A549 (cell line): ENCODE data around the gene HECTD4.

Experiments
- HOXB5 ChIP-seq: fragments of 250-450 bp; sonication (Bioruptor Pico); IDR thresholded peaks from 2 replicates; pipeline ENCODE4 v1.5.0; 2020; ENCODE audit warnings: mild to moderate bottlenecking, moderate library complexity
- KDM5A ChIP-seq: fragments of 200-600 bp; sonication (generic); IDR thresholded peaks from 2 replicates; pipeline ENCODE4 v1.6.1; 2016; ENCODE audit warnings: antibody characterized with exemption, mild to moderate bottlenecking
- MAFK ChIP-seq: fragments of 450-650 bp; IDR thresholded peaks from 2 replicates; pipeline ENCODE4 v1.6.1; 2014; ENCODE audit not compliant: partially characterized antibody
- NR3C1 ChIP-seq: fragments of >200 bp; sonication (Bioruptor Twin); formaldehyde crosslinking; IDR thresholded peaks from 3 replicates; pipeline ENCODE4 v1.6.1; 2017
- PHF8 ChIP-seq: fragments of 200-600 bp; sonication (generic); IDR thresholded peaks from 2 replicates; pipeline ENCODE4 v1.6.1; 2016; ENCODE audit warnings: low read depth, mild to moderate bottlenecking, antibody characterized with exemption, moderate library complexity, borderline replicate concordance
- POLR2A ChIP-seq: IDR thresholded peaks from 2 replicates; pipeline ENCODE4 v1.6.1; 2012; ENCODE audit warnings: mild to moderate bottlenecking, low read length
- RAD21 ChIP-seq, 2 experiments: fragments of >200 bp in 1 of 2; sonication (Bioruptor Twin) in 1 of 2; formaldehyde crosslinking in 1 of 2; IDR thresholded peaks in 1 of 2; conservative IDR thresholded peaks in 1 of 2; 2 replicates in 1 of 2; 3 replicates in 1 of 2; pipeline ENCODE4 v1.6.1; 2012 to 2018; ENCODE audit warnings: inconsistent platforms in 1 of 2
- RNF2 ChIP-seq: fragments of 200-600 bp; sonication (generic); IDR thresholded peaks from 2 replicates; pipeline ENCODE4 v1.6.1; 2016; ENCODE audit warnings: low read depth, mild to moderate bottlenecking, antibody characterized with exemption, moderate library complexity, borderline replicate concordance
- SMC3 ChIP-seq: fragments of >200 bp; sonication (Bioruptor Twin); formaldehyde crosslinking; IDR thresholded peaks from 3 replicates; pipeline ENCODE4 v1.6.1; 2018; ENCODE audit warnings: inconsistent platforms
- TP53 ChIP-seq: fragments of 250-450 bp; sonication (Bioruptor Pico); IDR thresholded peaks from 2 replicates; pipeline ENCODE4 v1.5.0; 2021; ENCODE audit warnings: mild to moderate bottlenecking, moderate library complexity
- TF ChIP-seq, protein P1 (sequence below): IDR thresholded peaks from 2 replicates; pipeline ENCODE4 v1.6.1; 2012; ENCODE audit warnings: low read depth, borderline replicate concordance
- TF ChIP-seq, protein P2 (sequence below): IDR thresholded peaks from 2 replicates; pipeline ENCODE4 v1.6.1; 2012
- TF ChIP-seq, protein P3 (sequence below): fragments of >200 bp; sonication (Bioruptor Twin); formaldehyde crosslinking; IDR thresholded peaks from 3 replicates; pipeline ENCODE4 v1.5.1; 2016
- TF ChIP-seq, protein P4 (sequence below): fragments of >200 bp; sonication (Bioruptor Twin); formaldehyde crosslinking; IDR thresholded peaks from 2 replicates; pipeline ENCODE4 v1.6.1; 2016

DNA sequence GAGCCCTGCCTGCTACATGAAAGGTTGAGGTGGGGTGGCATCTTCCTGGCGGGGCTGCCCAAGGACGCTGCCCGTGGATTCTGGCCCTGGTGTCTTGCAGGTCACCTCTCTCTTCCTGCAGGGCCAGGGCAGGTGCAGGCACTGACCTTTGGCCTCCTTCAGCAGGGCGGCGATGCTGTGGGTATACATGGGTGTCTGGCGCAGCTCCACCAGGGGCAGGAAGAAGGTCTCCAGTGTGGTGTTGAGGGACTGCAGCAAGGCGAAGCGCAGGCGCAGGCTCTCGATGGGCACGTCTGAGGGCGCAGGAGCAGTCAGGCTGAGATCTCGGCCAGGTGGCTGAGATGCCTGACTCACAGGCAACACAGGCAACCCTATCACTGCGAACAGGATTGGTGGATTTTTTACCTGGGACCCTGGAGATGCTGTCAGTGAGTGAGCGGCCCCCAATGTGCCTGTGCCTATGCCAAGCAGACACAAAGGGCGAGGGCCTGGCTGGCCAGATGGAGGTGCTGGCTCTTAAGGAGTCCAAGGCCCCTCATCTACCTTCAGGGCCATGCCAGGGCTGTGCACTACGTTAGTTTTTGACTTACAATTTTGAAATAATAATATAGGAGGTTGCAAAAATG is 211.1 kb downstream of the HECTD4 start:
- TF ChIP-seq HOXB5 (CRISPR knock-in tag) (no peak), POLR2A (no peak), MAFK (no peak), PHF8 (no peak), SMC3 (no peak), KDM5A (no peak), RAD21 (conservative IDR thresholded peaks at IDR 0.05 in 1 of 2, IDR thresholded peaks at IDR 0.05 in 1 of 2) (no peak), TP53 (CRISPR knock-in tag) (no peak), RNF2 (no peak), NR3C1 (no peak)
- TF ChIP-seq, protein P1, sequence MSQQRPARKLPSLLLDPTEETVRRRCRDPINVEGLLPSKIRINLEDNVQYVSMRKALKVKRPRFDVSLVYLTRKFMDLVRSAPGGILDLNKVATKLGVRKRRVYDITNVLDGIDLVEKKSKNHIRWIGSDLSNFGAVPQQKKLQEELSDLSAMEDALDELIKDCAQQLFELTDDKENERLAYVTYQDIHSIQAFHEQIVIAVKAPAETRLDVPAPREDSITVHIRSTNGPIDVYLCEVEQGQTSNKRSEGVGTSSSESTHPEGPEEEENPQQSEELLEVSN, result no peak
- TF ChIP-seq, protein P2, sequence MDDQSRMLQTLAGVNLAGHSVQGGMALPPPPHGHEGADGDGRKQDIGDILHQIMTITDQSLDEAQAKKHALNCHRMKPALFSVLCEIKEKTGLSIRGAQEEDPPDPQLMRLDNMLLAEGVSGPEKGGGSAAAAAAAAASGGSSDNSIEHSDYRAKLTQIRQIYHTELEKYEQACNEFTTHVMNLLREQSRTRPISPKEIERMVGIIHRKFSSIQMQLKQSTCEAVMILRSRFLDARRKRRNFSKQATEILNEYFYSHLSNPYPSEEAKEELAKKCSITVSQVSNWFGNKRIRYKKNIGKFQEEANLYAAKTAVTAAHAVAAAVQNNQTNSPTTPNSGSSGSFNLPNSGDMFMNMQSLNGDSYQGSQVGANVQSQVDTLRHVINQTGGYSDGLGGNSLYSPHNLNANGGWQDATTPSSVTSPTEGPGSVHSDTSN, result no peak
- TF ChIP-seq, protein P3, sequence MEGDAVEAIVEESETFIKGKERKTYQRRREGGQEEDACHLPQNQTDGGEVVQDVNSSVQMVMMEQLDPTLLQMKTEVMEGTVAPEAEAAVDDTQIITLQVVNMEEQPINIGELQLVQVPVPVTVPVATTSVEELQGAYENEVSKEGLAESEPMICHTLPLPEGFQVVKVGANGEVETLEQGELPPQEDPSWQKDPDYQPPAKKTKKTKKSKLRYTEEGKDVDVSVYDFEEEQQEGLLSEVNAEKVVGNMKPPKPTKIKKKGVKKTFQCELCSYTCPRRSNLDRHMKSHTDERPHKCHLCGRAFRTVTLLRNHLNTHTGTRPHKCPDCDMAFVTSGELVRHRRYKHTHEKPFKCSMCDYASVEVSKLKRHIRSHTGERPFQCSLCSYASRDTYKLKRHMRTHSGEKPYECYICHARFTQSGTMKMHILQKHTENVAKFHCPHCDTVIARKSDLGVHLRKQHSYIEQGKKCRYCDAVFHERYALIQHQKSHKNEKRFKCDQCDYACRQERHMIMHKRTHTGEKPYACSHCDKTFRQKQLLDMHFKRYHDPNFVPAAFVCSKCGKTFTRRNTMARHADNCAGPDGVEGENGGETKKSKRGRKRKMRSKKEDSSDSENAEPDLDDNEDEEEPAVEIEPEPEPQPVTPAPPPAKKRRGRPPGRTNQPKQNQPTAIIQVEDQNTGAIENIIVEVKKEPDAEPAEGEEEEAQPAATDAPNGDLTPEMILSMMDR, result no peak
- TF ChIP-seq, protein P4, sequence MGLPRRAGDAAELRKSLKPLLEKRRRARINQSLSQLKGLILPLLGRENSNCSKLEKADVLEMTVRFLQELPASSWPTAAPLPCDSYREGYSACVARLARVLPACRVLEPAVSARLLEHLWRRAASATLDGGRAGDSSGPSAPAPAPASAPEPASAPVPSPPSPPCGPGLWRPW, result no peak
